ENCODE results near the gene MIDN. TPM values are rescaled to one million over a fixed set of nuclear protein-coding genes. Genes with fewer than 3 reads are reported as not detected.
"Not testable (repeated sequence)": the region's sequence is repeated elsewhere in the genome, so short reads cannot be mapped to it uniquely, and the experiment has no call there.

MIDN gene
- total RNA-seq, 2 donors from 2014 or later: 76.5 to 86.3 TPM

GRCh38 chr19:1294688-1295087 lies 46.3 kb downstream of the MIDN start:
- intact Hi-C loops (cut with DNase I): no loop called here

GRCh38 chr19:1295169-1296012 lies 47.0 kb downstream of the MIDN start:
- DNase-seq (ENCODE audit: low spot score): no peak
- intact Hi-C loops (cut with DNase I): no loop called here

More at GRCh38 chr19:1294688-1295087, 46.3 kb downstream of the MIDN start:
- no peak for DNase-seq (ENCODE audit: low spot score)

- no peak for DNase-seq (ENCODE audit: low spot score)
- intact Hi-C loops (cut with DNase I): no loop called here
Observed at GRCh38 chr19:1296078-1296477, 47.7 kb downstream of the MIDN start.

- no peak for DNase-seq (ENCODE audit: low spot score)
- intact Hi-C loops (cut with DNase I): no loop called here
Observed at GRCh38 chr19:1296575-1297271, 48.3 kb downstream of the MIDN start.

- intact Hi-C loops (cut with DNase I): no loop called here
- no peak for DNase-seq (ENCODE audit: low spot score)
Observed at GRCh38 chr19:1298235-1298634, 49.9 kb downstream of the MIDN start.

- intact Hi-C loops (cut with DNase I): no loop called here
- no peak for DNase-seq (ENCODE audit: low spot score)
Observed at GRCh38 chr19:1299801-1300200, 51.4 kb downstream of the MIDN start.

GRCh38 chr19:1300744-1301490 lies 52.5 kb downstream of the MIDN start:
- DNase-seq (ENCODE audit: low spot score): no peak

GRCh38 chr19:1302533-1303239 lies 54.3 kb downstream of the MIDN start:
- no peak for DNase-seq (ENCODE audit: low spot score)
- intact Hi-C loops (cut with DNase I): no loop called here

More at GRCh38 chr19:1300744-1301490, 52.5 kb downstream of the MIDN start:
- intact Hi-C loops (cut with DNase I): no loop called here

GRCh38 chr19:1304197-1304924 lies 56.0 kb downstream of the MIDN start:
- DNase-seq (ENCODE audit: low spot score): no peak
- intact Hi-C loops (cut with DNase I): no loop called here

- intact Hi-C loops (cut with DNase I); DNase-seq (ENCODE audit: low spot score): not testable (repeated sequence)
Observed at GRCh38 chr19:1305354-1305753, 57.0 kb downstream of the MIDN start.

GRCh38 chr19:1307320-1307719 lies 58.9 kb downstream of the MIDN start:
- no peak for DNase-seq (ENCODE audit: low spot score)
- intact Hi-C loops (cut with DNase I): no loop called here

GRCh38 chr19:1307755-1308303 lies 59.4 kb downstream of the MIDN start:
- intact Hi-C loops (cut with DNase I): no loop called here
- no peak for DNase-seq (ENCODE audit: low spot score)

- DNase-seq (ENCODE audit: low spot score): no peak
- intact Hi-C loops (cut with DNase I): no loop called here
Observed at GRCh38 chr19:1308718-1309117, 60.3 kb downstream of the MIDN start.

Other genes with a start within 250 kb of the MIDN start
- under 1 TPM in 1 of 2 donors, not detected in 1; 0.05 TPM for gene GRIN3B, start 248.2 kb upstream of the MIDN start, total RNA-seq
- gene TMEM259, start 227.5 kb upstream of the MIDN start, total RNA-seq: 10 to 100 TPM; 96.5 to 99.8 TPM
- not detected for gene RNU6-2, start 227.1 kb upstream of the MIDN start, total RNA-seq
- 100 to 1,000 TPM in 1 of 2 donors, 10 to 100 TPM in 1; 94.7 to 136 TPM for gene CNN2, start 222.0 kb upstream of the MIDN start, total RNA-seq
- gene ABCA7, start 208.5 kb upstream of the MIDN start, total RNA-seq: 1 to 10 TPM; 4.0 to 4.4 TPM
- 10 to 100 TPM in 1 of 2 donors, 1 to 10 TPM in 1; 10.0 to 26.8 TPM for gene ARHGAP45, start 181.4 kb upstream of the MIDN start, total RNA-seq
- gene POLR2E, start 153.2 kb upstream of the MIDN start, total RNA-seq: 100 to 1,000 TPM in 1 of 2 donors, 10 to 100 TPM in 1; 89.9 to 105 TPM
- gene GPX4, start 144.6 kb upstream of the MIDN start, total RNA-seq: 100 to 1,000 TPM; 176 to 193 TPM
- 10 to 100 TPM; 63.5 to 71.0 TPM for gene SBNO2, start 74.3 kb upstream of the MIDN start, total RNA-seq
- gene STK11, start 42.8 kb upstream of the MIDN start, total RNA-seq: 10 to 100 TPM; 32.5 to 35.9 TPM
- gene CBARP, start 10.6 kb upstream of the MIDN start, total RNA-seq: 1 to 10 TPM; 1.5 to 2.7 TPM
- gene ATP5F1D, start 6.8 kb upstream of the MIDN start, total RNA-seq: 100 to 1,000 TPM; 125 to 137 TPM
- 100 to 1,000 TPM; 447 to 636 TPM for gene CIRBP, start 20.7 kb downstream of the MIDN start, total RNA-seq
- 10 to 100 TPM; 25.2 to 27.2 TPM for gene FAM174C, start 26.9 kb downstream of the MIDN start, total RNA-seq
- gene EFNA2, start 37.3 kb downstream of the MIDN start, total RNA-seq: not detected
- gene NDUFS7, start 135.3 kb downstream of the MIDN start, total RNA-seq: 10 to 100 TPM; 54.4 to 55.1 TPM
- gene GAMT, start 153.0 kb downstream of the MIDN start, total RNA-seq: 10 to 100 TPM in 1 of 2 donors, 1 to 10 TPM in 1; 8.7 to 12.8 TPM
- 10 to 100 TPM; 59.7 to 75.8 TPM for gene DAZAP1, start 159.0 kb downstream of the MIDN start, total RNA-seq
- 100 to 1,000 TPM; 722 to 743 TPM for gene RPS15, start 189.8 kb downstream of the MIDN start, total RNA-seq
- under 1 TPM; 0.05 to 0.10 TPM for gene APC2, start 201.5 kb downstream of the MIDN start, total RNA-seq
- 10 to 100 TPM; 16.2 to 17.3 TPM for gene C19orf25, start 230.6 kb downstream of the MIDN start, total RNA-seq
- 1 to 10 TPM in 1 of 2 donors, under 1 TPM in 1; 0.52 to 1.8 TPM for gene PCSK4, start 241.8 kb downstream of the MIDN start, total RNA-seq
- gene REEP6, start 242.6 kb downstream of the MIDN start, total RNA-seq: 1 to 10 TPM in 1 of 2 donors, under 1 TPM in 1; 0.33 to 1.2 TPM

Data from posterior vena cava (tissue), 2 donors.